OCI-LY1 (cell line): ENCODE results near the gene LRIF1.

Experiments
- H2AFZ ChIP-seq: fragments of 200-600 bp; sonication (generic), shearing (Covaris generic); 2 replicates; pipeline ENCODE4 v1.6.0; 2014; ENCODE audit warnings: antibody characterized with exemption, mild to moderate bottlenecking, low read length
- H3F3A ChIP-seq: fragments of 200-600 bp; sonication (generic), shearing (Covaris generic); 2 replicates; pipeline ENCODE4 v1.6.0; 2014; ENCODE audit warnings: mild to moderate bottlenecking, antibody characterized with exemption, low read length, moderate library complexity; ENCODE audit not compliant: insufficient read depth
- H3K27ac ChIP-seq: fragments of 200-600 bp; sonication (generic); 2 replicates; pipeline ENCODE4 v1.5.1; 2014; ENCODE audit warnings: low read length, mixed run types, mild to moderate bottlenecking, low read depth; ENCODE audit not compliant: poor library complexity, severe bottlenecking
- H3K27me3 ChIP-seq: fragments of 200-600 bp; sonication (generic); 2 replicates; pipeline ENCODE4 v1.6.0; 2014; ENCODE audit warnings: antibody characterized with exemption, mild to moderate bottlenecking, low read length, moderate library complexity; ENCODE audit not compliant: insufficient read depth
- H3K36me3 ChIP-seq: fragments of 200-600 bp; sonication (generic); 2 replicates; pipeline ENCODE4 v1.6.1; 2014; ENCODE audit warnings: mild to moderate bottlenecking, antibody characterized with exemption, low read length, moderate library complexity, mixed read lengths; ENCODE audit not compliant: insufficient read depth
- H3K4me1 ChIP-seq: fragments of 200-600 bp; sonication (generic); 2 replicates; pipeline ENCODE4 v1.5.1; 2014; ENCODE audit warnings: mild to moderate bottlenecking, low read length, moderate library complexity; ENCODE audit not compliant: insufficient read depth, severe bottlenecking
- H3K4me2 ChIP-seq: fragments of 200-600 bp; sonication (generic), shearing (Covaris generic); 2 replicates; pipeline ENCODE4 v1.6.1; 2014; ENCODE audit warnings: low read length
- H3K4me3 ChIP-seq: fragments of 200-600 bp; sonication (generic); 2 replicates; pipeline ENCODE4 v1.5.1; 2014; ENCODE audit warnings: low read length, low read depth, mild to moderate bottlenecking, mixed read lengths; ENCODE audit not compliant: poor library complexity, severe bottlenecking
- H3K79me2 ChIP-seq: fragments of 200-600 bp; shearing (Covaris generic); 2 replicates; pipeline ENCODE4 v1.6.1; 2016; ENCODE audit warnings: mixed run types, low read length, mixed read lengths; ENCODE audit not compliant: insufficient read depth
- H3K9ac ChIP-seq: fragments of 200-600 bp; sonication (generic), shearing (Covaris generic); 2 replicates; pipeline ENCODE4 v1.6.1; 2014; ENCODE audit warnings: mild to moderate bottlenecking, low read length, mixed read lengths
- H3K9me2 ChIP-seq: fragments of 200-600 bp; sonication (generic), shearing (Covaris generic); 2 replicates; pipeline ENCODE4 v1.6.1; 2014; ENCODE audit warnings: low read depth, mild to moderate bottlenecking, low read length, mixed read lengths
- H3K9me3 ChIP-seq: fragments of 200-600 bp; shearing (Covaris generic); 2 replicates; pipeline ENCODE4 v1.6.1; 2014; ENCODE audit warnings: low read length, mixed read lengths
- H4K20me1 ChIP-seq: fragments of 200-600 bp; sonication (generic), shearing (Covaris generic); 2 replicates; pipeline ENCODE4 v1.6.0; 2016; ENCODE audit warnings: mild to moderate bottlenecking, low read length; ENCODE audit not compliant: insufficient read depth
- EZH2 ChIP-seq: fragments of 200-600 bp; sonication (generic), shearing (Covaris generic); IDR thresholded peaks from 2 replicates; pipeline ENCODE4 v1.8.0; 2017; ENCODE audit warnings: borderline replicate concordance, mixed run types, mild to moderate bottlenecking, antibody characterized with exemption, low read length, moderate library complexity, mixed read lengths
- TF ChIP-seq, protein P1 (sequence below): fragments of 200-600 bp; sonication (generic), shearing (Covaris generic); IDR thresholded peaks from 2 replicates; pipeline ENCODE4 v1.5.1; 2017; ENCODE audit warnings: mild to moderate bottlenecking, antibody characterized with exemption, low read length, moderate library complexity, mixed read lengths

The LRIF1 gene

GRCh38 chr1:110916274-110916668 is 47.5 kb downstream of the LRIF1 start:
- Histone ChIP-seq H3K79me2 (no peaks in the 10 kb centered on the region), H3F3A (no peaks in the 10 kb centered on the region), H3K9me2 (no peaks in the 10 kb centered on the region), H2AFZ (peak overlapping the region; percentile 80; the same call in 1 of the 2 replicates), H3K27me3 (no peaks in the 10 kb centered on the region), H3K9ac (peak overlapping the region; percentile 37; the same call in 1 of the 2 replicates), H3K4me2 (peak overlapping the region; percentile 63), H3K4me3 (peak overlapping the region; percentile 36), H3K4me1 (peaks cover 13% of the 10 kb centered on the region), H4K20me1 (no peaks in the 10 kb centered on the region), H3K36me3 (no peaks in the 10 kb centered on the region), H3K27ac (no peak overlapping the region), H3K9me3 (no peaks in the 10 kb centered on the region)
- no peak for TF ChIP-seq EZH2
- TF ChIP-seq, protein P1, sequence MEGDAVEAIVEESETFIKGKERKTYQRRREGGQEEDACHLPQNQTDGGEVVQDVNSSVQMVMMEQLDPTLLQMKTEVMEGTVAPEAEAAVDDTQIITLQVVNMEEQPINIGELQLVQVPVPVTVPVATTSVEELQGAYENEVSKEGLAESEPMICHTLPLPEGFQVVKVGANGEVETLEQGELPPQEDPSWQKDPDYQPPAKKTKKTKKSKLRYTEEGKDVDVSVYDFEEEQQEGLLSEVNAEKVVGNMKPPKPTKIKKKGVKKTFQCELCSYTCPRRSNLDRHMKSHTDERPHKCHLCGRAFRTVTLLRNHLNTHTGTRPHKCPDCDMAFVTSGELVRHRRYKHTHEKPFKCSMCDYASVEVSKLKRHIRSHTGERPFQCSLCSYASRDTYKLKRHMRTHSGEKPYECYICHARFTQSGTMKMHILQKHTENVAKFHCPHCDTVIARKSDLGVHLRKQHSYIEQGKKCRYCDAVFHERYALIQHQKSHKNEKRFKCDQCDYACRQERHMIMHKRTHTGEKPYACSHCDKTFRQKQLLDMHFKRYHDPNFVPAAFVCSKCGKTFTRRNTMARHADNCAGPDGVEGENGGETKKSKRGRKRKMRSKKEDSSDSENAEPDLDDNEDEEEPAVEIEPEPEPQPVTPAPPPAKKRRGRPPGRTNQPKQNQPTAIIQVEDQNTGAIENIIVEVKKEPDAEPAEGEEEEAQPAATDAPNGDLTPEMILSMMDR = no peak

DNA sequence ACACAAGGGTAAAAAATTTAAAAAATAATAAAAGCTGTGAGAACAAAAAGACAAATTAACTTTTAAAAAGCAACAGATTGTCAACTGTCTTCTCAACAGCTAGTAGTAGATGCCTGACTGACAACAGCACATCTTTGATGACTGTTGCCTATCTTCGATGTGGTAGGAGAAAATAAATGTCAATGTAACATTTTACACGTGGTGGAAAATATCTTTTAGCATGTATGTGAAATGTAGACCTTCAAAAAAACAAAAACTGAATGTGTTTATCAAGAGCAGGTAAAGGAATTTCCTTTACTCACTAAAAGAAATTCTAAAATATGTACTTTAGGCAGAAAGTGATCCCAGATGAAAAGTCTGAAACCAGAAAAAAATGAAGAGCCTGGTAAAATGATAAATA is 47.9 kb downstream of the LRIF1 start:
- H3K79me2 ChIP-seq = no peaks in the 10 kb centered on the region

DNA sequence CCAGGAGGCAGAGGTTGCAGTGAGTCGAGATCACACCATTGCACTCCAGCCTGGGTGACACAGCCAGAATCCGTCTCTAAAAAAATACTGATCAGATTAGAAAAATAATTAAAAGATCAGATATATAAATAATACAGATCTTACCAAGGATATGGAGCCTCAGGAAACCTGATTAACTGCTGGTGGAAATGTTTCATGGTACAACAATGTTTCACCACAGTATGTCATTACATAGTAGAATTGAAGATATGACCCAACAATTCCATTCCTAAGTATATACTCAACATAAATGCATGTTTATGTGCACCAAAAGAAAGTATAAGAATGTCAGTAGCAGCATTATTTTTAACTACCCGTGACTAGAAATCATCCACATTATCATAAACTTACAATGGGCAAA is 49.0 kb downstream of the LRIF1 start:
- Histone ChIP-seq H3K36me3 (no peaks in the 10 kb centered on the region), H3K9ac (no peak overlapping the region), H3K4me3 (no peak overlapping the region), H2AFZ (no peak overlapping the region), H4K20me1 (no peaks in the 10 kb centered on the region), H3K4me1 (peaks cover 13% of the 10 kb centered on the region), H3K27me3 (no peaks in the 10 kb centered on the region), H3K9me3 (no peaks in the 10 kb centered on the region), H3K9me2 (no peaks in the 10 kb centered on the region), H3K27ac (no peak overlapping the region), H3K4me2 (no peak overlapping the region), H3F3A (no peaks in the 10 kb centered on the region), H3K79me2 (no peaks in the 10 kb centered on the region)
- no peak for TF ChIP-seq EZH2
- TF ChIP-seq, protein P1 = no peak

More for the DNA sequence above, 47.9 kb downstream of the LRIF1 start:
- Histone ChIP-seq H3K4me2 (no peak overlapping the region), H3K4me1 (peaks cover 13% of the 10 kb centered on the region), H3K9me2 (no peaks in the 10 kb centered on the region), H3K27me3 (no peaks in the 10 kb centered on the region), H3K9me3 (no peaks in the 10 kb centered on the region), H3K4me3 (no peak overlapping the region), H3F3A (no peaks in the 10 kb centered on the region), H3K27ac (no peak overlapping the region), H3K36me3 (no peaks in the 10 kb centered on the region), H2AFZ (no peak overlapping the region), H3K9ac (no peak overlapping the region), H4K20me1 (no peaks in the 10 kb centered on the region)
- TF ChIP-seq, protein P1 = no peak
- TF ChIP-seq EZH2 = no peak
